ENCODE data around the gene S100A4.
"Not testable (repeated sequence)": the region's sequence is repeated elsewhere in the genome, so short reads cannot be mapped to it uniquely, and the experiment has no call there.

S100A4 gene

DNA sequence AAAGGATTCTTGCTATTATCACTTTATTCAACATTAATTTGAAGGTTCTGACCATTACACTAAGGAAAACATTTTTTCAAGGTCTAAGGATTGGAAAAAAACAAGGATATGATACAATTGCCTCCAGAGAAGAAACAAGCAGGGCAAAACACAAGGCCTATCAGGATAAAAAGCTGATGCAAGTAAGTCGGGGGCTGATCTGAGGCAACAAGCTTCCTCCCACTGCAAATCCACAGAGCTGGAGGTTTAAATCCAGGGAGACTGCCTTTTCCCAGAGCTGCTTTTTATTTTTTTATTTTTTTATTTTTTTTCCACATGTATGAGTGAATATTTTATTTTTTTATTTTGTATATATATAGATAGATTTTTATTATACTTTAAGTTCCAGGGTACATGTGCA lies 39.4 kb upstream of the S100A4 start:
- Mint-ChIP-seq H3K4me1 (peaks cover 5% of the 10 kb centered on the region), H3K36me3 (ENCODE audit: low read depth) (no peaks in the 10 kb centered on the region), H3K4me3 (no peak overlapping the region), H3K27me3 (ENCODE audit: low read depth) (no peaks in the 10 kb centered on the region), H3K9me3 (no peaks in the 10 kb centered on the region), H3K27ac (peak overlapping the region in 1 of 3 experiments; percentile 32)
- TF ChIP-seq, protein P1, sequence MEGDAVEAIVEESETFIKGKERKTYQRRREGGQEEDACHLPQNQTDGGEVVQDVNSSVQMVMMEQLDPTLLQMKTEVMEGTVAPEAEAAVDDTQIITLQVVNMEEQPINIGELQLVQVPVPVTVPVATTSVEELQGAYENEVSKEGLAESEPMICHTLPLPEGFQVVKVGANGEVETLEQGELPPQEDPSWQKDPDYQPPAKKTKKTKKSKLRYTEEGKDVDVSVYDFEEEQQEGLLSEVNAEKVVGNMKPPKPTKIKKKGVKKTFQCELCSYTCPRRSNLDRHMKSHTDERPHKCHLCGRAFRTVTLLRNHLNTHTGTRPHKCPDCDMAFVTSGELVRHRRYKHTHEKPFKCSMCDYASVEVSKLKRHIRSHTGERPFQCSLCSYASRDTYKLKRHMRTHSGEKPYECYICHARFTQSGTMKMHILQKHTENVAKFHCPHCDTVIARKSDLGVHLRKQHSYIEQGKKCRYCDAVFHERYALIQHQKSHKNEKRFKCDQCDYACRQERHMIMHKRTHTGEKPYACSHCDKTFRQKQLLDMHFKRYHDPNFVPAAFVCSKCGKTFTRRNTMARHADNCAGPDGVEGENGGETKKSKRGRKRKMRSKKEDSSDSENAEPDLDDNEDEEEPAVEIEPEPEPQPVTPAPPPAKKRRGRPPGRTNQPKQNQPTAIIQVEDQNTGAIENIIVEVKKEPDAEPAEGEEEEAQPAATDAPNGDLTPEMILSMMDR (IDR thresholded peaks at IDR 0.05; ENCODE audit: unreplicated experiment in 3 of 3): no peak

DNA sequence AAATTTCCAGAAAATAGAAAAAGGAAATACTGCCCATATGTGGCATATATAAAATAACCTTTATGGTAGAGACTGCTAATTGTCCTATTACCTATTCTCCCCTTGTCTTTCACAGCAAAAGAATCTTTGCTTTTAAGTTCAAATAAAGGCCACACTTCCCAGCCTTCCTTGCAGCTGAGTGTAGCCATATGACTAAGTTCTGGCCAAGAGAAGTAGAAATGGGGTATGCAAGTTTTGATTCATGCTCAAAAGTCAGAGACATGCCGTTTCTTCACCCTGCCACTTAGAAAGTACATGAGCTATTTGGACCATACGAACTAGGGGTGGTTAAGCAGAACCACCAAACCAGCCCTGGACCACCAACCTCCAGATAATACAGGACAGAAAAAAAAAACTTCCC lies 38.4 kb upstream of the S100A4 start:
- no peaks in the 10 kb centered on the region for H3K9me3 Mint-ChIP-seq
- H3K27me3 Mint-ChIP-seq (ENCODE audit: low read depth): no peaks in the 10 kb centered on the region
- no peaks in the 10 kb centered on the region for H3K36me3 Mint-ChIP-seq (ENCODE audit: low read depth)
- peak overlapping the region in 2 of 3 experiments; percentile 9 to 40 for H3K27ac Mint-ChIP-seq
- H3K4me1 Mint-ChIP-seq: peaks cover 5% of the 10 kb centered on the region
- TF ChIP-seq, protein P1 (IDR thresholded peaks at IDR 0.05; ENCODE audit: unreplicated experiment in 3 of 3): no peak
- H3K4me3 Mint-ChIP-seq: no peak overlapping the region

DNA sequence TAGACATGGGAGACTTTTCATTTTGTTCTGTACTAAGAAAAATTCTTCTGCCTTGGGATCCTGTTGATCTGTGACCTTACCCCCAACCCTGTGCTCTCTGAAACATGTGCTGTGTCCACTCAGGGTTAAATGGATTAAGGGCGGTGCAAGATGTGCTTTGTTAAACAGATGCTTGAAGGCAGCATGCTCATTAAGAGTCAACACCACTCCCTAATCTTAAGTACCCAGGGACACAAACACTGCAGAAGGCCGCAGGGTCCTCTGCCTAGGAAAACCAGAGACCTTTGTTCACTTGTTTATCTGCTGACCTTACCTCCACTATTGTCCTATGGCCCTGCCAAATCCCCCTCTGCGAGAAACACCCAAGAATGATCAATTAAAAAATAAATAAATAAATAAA lies 37.9 kb upstream of the S100A4 start:
- peak overlapping the region in 1 of 3 experiments; percentile 70 for H3K27ac Mint-ChIP-seq
- H3K36me3 Mint-ChIP-seq (ENCODE audit: low read depth); H3K4me3 Mint-ChIP-seq; H3K27me3 Mint-ChIP-seq (ENCODE audit: low read depth); H3K9me3 Mint-ChIP-seq; H3K4me1 Mint-ChIP-seq: not testable (repeated sequence)

DNA sequence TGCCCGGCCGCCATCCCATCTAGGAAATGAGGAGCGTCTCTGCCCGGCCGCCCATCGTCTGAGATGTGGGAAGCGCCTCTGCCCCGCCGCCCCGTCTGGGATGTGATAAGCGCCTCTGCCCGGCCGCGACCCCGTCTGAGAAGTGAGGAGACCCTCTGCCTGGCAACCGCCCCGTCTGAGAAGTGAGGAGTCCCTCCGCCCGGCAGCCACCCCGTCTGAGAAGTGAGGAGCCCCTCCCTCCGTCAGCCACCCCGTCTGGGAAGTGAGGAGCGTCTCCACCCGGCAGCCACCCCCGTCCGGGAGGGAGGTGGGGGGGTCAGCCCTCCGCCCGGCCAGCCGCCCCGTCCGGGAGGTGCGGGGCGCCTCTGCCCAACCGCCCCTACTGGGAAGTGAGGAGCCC lies 37.2 kb upstream of the S100A4 start:
- H3K27ac Mint-ChIP-seq; H3K27me3 Mint-ChIP-seq (ENCODE audit: low read depth); H3K36me3 Mint-ChIP-seq (ENCODE audit: low read depth); H3K9me3 Mint-ChIP-seq; H3K4me1 Mint-ChIP-seq; H3K4me3 Mint-ChIP-seq: not testable (repeated sequence)

DNA sequence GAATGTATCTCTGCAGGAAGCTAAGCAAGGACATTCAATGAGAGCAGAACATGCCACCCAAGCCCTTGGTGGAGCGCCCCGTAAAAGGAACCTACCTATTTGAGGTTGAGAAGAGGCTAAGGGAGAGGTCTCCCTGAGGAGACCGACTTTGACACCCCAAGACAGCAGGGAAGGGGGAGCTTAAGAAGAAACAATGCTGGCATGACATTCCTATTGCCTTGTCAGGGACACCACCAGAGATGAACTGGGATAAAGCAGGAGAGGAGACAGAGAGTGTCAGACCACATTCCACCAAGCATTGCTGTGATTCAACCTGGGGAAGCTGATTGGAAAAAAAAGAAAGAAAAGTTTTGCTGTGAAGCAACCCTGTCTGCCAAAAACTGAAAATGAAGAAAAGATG lies 33.3 kb upstream of the S100A4 start:
- Mint-ChIP-seq H3K4me3 (no peak overlapping the region), H3K27ac (no peak overlapping the region), H3K27me3 (ENCODE audit: low read depth) (no peaks in the 10 kb centered on the region), H3K4me1 (peaks cover under 1% of the 10 kb centered on the region), H3K36me3 (ENCODE audit: low read depth) (no peaks in the 10 kb centered on the region), H3K9me3 (no peaks in the 10 kb centered on the region)
- TF ChIP-seq, protein P1 (IDR thresholded peaks at IDR 0.05; ENCODE audit: unreplicated experiment in 3 of 3): no peak

DNA sequence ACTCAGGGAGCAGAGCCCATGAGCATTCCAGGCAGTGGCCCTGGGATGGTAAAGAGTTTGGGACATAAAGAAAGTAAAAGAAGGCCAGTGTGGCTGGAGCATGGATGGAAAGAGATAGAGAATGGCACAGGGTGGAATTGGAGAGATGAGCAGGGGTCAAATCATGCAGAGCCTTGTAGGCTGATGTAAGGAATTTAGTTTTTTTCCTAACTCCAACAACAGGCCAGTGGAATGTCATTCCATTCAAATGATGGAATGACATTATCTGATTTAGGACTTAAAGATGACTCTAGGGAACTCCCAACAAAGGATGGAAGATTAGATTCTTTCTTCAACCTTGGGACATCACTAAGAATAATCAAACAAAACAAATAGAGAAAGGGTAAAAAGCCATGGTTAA lies 32.9 kb upstream of the S100A4 start:
- TF ChIP-seq, protein P1 (IDR thresholded peaks at IDR 0.05; ENCODE audit: unreplicated experiment in 3 of 3): no peak
- Mint-ChIP-seq H3K27ac (no peak overlapping the region), H3K9me3 (no peaks in the 10 kb centered on the region), H3K27me3 (ENCODE audit: low read depth) (no peaks in the 10 kb centered on the region), H3K4me1 (no peaks in the 10 kb centered on the region), H3K4me3 (no peak overlapping the region), H3K36me3 (ENCODE audit: low read depth) (no peaks in the 10 kb centered on the region)

DNA sequence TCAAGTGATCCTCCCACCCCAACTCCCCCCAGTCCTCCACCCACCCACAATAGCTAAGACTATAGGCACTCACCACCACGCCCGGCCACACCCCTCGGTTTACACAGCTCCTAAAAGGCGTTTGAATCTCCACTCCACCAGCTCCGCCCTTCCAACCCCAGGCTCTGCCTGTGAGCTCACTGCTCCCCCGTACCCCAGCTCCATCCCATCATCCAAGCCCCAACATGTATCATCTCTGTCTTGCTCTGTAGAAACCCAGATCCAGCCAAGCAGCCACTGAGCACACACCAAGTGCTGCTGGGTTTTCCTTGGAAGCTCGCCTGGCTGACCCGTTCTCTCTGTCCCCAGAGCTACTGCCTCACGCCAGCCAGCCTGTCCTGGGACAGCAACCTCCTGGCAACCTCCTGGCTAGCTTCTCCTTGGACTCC lies 32.0 kb upstream of the S100A4 start:
- H3K4me3 Mint-ChIP-seq: no peak overlapping the region
- H3K36me3 Mint-ChIP-seq (ENCODE audit: low read depth): no peaks in the 10 kb centered on the region
- no peak overlapping the region for H3K27ac Mint-ChIP-seq
- peaks cover 6% of the 10 kb centered on the region for H3K4me1 Mint-ChIP-seq
- no peaks in the 10 kb centered on the region for H3K9me3 Mint-ChIP-seq
- H3K27me3 Mint-ChIP-seq (ENCODE audit: low read depth): no peaks in the 10 kb centered on the region
- TF ChIP-seq, protein P1 (IDR thresholded peaks at IDR 0.05; ENCODE audit: unreplicated experiment in 3 of 3): no peak

Measured in nephron (organoid).